GM20000 (cell line): ENCODE results near the gene STXBP3.

ENCODE experiments used
- DNase-seq: peaks from one replicate; pipeline ENCODE4 v3.0.0; 2012; ENCODE audit warnings: low spot score
- TF ChIP-seq, protein P1 (sequence below): IDR thresholded peaks from 2 replicates; pipeline ENCODE4 v1.5.1; 2012; ENCODE audit warnings: mild to moderate bottlenecking, control low read depth; ENCODE audit errors: extremely low read depth, missing control alignments

The STXBP3 gene

DNA sequence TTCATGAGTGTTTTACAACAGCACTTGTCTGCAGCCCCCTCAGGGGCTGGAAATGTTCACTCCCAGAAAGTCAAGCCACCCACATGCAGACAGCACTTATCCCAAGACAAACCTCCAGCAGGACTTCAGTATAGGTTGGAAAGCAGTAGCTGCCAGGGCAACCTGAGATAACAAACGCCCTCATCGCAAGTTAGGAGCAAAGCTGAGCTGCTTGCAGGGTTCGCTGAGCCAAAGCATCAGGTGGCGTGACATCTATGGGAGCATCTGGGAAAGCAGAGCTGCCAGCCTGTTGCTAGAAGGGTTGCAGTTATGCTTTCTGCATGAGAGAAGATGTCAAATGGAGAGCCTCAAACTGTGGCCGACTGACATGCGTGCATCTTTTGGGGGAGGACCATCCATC lies 4.2 kb upstream of the STXBP3 start:
- TF ChIP-seq, protein P1, sequence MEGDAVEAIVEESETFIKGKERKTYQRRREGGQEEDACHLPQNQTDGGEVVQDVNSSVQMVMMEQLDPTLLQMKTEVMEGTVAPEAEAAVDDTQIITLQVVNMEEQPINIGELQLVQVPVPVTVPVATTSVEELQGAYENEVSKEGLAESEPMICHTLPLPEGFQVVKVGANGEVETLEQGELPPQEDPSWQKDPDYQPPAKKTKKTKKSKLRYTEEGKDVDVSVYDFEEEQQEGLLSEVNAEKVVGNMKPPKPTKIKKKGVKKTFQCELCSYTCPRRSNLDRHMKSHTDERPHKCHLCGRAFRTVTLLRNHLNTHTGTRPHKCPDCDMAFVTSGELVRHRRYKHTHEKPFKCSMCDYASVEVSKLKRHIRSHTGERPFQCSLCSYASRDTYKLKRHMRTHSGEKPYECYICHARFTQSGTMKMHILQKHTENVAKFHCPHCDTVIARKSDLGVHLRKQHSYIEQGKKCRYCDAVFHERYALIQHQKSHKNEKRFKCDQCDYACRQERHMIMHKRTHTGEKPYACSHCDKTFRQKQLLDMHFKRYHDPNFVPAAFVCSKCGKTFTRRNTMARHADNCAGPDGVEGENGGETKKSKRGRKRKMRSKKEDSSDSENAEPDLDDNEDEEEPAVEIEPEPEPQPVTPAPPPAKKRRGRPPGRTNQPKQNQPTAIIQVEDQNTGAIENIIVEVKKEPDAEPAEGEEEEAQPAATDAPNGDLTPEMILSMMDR = no peak
- no peak for DNase-seq

DNA sequence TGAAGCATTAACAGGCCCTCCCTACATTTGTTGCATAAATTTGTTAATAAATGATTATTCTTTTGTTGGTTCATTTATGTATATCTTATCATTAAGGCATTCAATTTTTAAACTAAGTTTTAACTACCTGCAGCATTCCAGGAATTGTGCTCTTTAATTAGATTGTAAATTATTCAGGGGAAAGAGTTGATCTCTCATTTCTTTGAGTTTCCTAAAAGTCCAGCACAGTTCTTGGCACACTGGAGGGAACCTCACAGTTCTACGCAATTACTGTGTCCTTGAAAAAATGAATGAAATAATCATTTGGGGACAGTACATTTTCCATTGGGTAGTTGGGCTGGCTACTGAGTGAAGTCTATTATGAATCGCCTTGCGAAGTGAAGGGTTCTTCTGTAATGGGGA lies 493 bp upstream of the STXBP3 start:
- TF ChIP-seq, protein P1 = no peak
- DNase-seq = no peak

DNA sequence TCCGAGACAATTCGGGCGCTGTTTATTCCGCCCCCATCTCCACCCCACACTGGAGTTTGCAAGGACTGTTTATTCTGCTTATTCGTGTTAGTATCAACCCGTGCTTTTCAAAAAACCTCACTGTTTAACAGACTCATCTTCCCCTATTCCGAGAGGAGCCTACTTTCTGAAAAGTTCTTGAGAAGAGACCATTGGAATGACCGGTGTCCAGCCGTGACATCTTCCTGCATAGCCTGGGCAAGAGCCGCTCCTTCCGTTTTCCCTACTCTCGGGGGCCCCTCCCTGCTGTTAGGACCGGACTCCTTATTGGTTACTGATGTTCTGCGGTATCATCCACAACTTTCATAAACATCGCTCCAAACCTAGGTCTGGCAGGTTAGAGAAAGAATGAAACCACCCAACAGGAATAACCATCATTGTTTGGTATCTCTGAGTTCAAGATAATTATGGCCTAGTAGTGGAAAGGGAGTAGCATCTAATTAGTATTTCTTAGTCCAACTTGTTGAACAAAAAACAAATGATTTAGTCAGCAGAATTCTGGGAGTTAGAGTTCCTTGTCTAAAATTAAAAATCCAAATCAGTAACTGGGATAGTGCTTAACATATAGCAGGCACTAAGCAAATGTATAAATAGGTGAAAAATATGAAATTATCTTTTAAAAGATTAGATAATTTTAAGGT lies 837 bp downstream of the STXBP3 start:
- TF ChIP-seq, protein P1 = no peak
- DNase-seq = peak; percentile 39

DNA sequence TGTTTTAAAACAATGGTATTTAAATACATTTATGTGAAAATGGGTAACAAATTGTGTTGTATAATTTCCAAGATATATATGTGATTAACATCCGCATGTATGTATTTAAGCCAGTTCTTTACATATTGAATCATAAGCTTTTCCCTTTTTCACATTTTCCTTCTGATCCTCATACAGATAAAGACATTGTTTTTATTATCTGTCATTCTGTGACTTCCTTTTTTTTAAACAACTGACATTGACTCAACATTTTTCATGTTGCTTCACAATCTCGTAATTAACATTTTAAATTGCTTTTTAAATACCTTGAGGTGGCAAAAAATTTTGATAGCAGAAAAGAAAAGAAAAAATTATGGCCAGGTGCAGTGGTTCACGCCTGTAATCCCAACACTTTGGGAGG lies 1.4 kb downstream of the STXBP3 start:
- TF ChIP-seq, protein P1 = no peak
- no peak for DNase-seq

DNA sequence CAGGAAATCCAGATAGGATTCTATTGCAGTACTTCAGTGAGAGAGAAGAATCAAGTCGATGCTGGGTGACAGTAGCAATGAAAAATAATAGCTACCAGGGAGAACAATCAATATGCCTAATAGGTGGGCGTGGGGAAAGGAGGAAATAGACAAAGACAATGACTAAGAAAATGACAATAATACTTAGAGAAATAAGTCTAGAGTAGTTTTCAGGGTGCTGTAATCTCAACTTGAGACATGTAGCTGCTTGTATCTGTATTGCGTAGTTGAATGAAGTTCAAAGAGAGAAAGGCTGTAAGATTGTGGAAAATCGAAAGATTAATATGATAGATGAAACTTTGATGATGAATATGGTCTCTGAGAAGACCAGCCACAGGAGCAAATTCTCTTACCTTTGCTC lies 2.6 kb downstream of the STXBP3 start:
- no peak for DNase-seq

DNA sequence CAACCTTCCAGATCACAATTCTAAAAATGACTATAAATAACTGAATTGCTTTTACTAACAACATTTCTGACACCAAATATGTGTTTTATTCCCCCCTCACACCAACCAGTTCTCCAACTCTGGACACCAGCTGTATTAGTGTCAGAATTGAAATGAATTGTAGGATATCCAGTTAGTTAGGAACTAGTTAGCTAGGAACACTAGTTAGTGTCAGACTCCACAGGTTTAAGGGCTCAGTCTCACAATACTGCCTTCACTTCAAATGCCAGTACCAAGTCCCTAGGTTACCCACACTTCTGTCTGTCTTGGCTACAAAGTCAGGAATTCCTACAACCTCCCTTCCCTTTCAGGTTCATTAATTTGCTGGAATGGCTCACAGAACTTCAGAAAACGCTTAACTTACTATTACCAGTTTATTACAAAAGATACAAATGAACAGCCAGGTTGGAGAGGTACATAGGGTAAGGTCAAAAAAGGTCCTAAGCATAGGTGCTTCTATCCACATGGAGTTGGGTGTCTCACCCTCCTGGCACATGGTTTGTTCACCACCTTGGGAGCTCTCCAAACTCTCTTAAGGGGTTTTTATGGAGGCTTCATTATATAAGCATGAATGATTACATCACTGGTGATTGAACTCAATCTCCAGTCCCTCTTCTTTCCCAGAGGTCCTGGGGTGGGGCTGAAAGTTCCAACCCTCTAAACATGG lies 4.2 kb downstream of the STXBP3 start:
- DNase-seq = no peak
- TF ChIP-seq, protein P1 = no peak

More for the DNA sequence above, 2.6 kb downstream of the STXBP3 start:
- TF ChIP-seq, protein P1 = no peak

DNA sequence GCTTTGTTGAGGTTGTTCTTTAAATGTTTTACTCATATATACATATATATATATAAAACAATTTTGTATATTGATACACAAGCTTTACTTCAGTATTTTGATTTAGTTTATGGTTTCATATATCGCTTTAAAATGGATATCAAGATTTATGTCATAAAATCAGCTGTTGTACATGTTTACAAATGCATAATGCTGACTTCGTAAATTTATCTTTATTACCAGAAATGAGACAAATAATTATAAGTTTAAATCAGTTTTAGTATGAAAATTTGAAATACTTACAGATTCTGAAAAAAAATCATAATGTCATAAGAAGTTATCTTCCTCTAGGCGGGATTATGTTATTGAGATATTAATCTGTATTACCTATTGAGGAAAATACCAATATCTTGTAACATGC lies 6.9 kb downstream of the STXBP3 start:
- TF ChIP-seq, protein P1 = no peak
- DNase-seq = no peak
